Gastrocnemius medialis (tissue), 4 donors: ENCODE data around the gene FRS2.

ENCODE experiments used
- POLR2A ChIP-seq, 2 donors: fragments of 450-650 bp; IDR thresholded peaks; one replicate each; pipeline ENCODE4 v1.6.1; 2017; ENCODE audit warnings: antibody characterized with exemption in 2 of 2, mild to moderate bottlenecking in 2 of 2, moderate library complexity in 2 of 2
- TF ChIP-seq, protein P1 (sequence below), 5 experiments: fragments of 450-650 bp in 3 of 5; fragments of 200-600 bp in 2 of 5; sonication (generic) in 2 of 5; IDR thresholded peaks in 4 of 5; conservative IDR thresholded peaks in 1 of 5; 1 replicate in 4 of 5; 2 replicates in 1 of 5; pipeline ENCODE4 v1.5.1; 2016 to 2019; ENCODE audit warnings: antibody characterized with exemption in 5 of 5, mild to moderate bottlenecking in 3 of 5, moderate library complexity in 3 of 5

DNA sequence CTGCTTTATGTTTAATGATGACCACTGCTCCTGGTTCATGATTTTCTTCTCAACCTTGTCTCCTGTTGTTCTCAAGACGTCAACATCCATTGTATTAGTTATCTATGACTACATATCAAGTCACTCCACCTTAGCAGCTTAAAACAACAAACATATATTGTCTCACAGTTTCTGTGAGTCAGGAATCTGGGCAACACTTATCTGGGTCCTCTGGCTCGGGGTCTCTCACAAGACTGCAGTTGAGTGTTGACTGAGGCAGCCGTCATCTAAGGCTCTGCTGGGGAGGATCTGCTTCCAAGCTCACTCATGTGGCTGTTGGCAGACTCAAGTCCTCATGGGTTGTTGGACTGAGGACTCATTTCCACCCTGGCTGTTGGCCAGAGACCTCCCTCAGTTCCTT, 27.3 kb upstream of the FRS2 start:
- TF ChIP-seq, protein P1, sequence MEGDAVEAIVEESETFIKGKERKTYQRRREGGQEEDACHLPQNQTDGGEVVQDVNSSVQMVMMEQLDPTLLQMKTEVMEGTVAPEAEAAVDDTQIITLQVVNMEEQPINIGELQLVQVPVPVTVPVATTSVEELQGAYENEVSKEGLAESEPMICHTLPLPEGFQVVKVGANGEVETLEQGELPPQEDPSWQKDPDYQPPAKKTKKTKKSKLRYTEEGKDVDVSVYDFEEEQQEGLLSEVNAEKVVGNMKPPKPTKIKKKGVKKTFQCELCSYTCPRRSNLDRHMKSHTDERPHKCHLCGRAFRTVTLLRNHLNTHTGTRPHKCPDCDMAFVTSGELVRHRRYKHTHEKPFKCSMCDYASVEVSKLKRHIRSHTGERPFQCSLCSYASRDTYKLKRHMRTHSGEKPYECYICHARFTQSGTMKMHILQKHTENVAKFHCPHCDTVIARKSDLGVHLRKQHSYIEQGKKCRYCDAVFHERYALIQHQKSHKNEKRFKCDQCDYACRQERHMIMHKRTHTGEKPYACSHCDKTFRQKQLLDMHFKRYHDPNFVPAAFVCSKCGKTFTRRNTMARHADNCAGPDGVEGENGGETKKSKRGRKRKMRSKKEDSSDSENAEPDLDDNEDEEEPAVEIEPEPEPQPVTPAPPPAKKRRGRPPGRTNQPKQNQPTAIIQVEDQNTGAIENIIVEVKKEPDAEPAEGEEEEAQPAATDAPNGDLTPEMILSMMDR (IDR thresholded peaks at IDR 0.05 in 4 of 5, conservative IDR thresholded peaks at IDR 0.05 in 1 of 5) = no peak
- no peak for TF ChIP-seq POLR2A (IDR thresholded peaks at IDR 0.05)
